SHP77 treated with DMSO at 0.1 percent for 48 hours (cell line): Measurements from ENCODE around the gene CCDC88B.
A peak's percentile ranks its signal among the peaks of the same experiment; 100 is the strongest.
"Not testable (repeated sequence)": the region's sequence is repeated elsewhere in the genome, so short reads cannot be mapped to it uniquely, and the experiment has no call there.

Source experiments
- DNase-seq: peaks from one replicate; lab custom pipeline; 2025; lab: John Stamatoyannopoulos, UW

Gene CCDC88B

GRCh38 chr11:64323373-64323772, 16.6 kb upstream of the CCDC88B start:
- no peak for DNase-seq

GRCh38 chr11:64323984-64324383, 16.0 kb upstream of the CCDC88B start:
- DNase-seq, result not testable (repeated sequence)

DNA sequence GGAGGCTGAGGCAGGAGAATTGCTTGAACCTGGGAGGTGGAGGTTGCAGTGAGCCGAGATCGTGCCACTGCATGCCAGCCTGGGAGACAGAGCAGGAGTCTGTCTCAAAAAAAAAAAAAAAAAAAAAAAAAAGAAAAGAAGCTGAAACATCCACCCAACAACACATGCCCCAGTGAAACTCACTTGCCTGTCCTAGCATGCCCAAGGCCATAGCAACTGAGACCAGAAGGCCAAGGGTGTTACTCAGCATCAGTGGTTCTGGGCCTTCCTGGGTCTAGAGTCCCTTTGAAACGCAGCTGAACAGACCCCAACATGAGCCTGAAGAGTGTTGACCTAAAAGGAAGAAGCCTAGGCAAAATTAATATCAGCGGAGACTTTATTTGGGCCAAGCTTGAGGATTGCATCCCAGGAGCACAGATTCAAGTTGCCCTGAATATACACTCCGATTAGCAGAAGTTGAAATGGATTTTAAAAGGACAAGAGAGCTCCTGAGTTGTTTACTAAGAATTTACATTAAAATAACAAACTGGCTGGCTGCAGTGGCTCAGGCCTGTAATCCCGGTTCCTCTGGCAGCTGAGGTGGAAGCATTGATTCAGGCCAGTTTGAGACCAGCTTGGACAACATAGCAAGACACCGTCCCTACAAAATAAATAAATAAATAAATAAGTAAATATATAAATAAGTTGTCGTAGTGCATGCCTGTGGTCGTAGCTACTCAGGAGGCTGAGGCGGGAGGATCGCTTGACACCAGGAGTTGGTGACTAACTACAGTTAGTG, 15.1 kb upstream of the CCDC88B start:
- no peak for DNase-seq

GRCh38 chr11:64327375-64327774, 12.6 kb upstream of the CCDC88B start:
- no peak for DNase-seq

DNA sequence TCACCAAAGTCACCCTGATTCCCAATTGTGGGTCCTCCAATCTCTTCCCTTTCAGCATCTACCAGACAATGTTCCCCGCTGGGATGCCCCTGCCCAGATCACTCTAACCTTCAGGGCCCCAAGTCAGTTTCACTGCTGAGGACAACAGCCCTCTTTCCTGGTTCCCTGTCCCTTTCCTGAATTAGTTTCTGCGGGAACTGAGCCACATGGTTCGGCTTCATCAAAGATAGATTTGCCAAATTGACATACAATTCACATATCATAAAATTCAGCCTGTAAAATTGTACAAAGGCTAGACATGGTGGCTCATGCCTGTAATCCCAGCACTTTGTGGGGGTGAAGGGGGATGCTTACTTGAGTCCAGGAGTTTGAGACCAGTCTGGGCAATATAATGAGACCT, 12.0 kb upstream of the CCDC88B start:
- no peak for DNase-seq

DNA sequence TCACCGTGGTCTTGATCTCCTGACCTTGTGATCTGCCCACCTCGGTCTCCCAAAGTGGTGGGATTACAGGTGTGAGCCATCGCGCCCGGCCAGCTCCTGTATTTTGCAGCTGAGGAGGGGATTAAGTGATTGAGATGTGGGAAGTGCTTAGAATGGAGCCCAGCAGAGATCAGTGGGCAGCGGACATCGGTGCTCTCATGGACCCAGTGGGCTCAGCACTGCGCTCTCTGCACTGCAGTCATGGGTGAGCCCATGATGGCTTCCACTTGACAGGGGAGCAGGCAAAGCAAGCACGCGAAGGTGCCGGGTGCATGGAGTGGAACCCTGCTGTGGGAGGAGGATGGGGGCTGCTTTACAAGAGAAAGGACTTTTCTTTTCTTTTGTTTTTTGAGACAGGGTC, 9.1 kb upstream of the CCDC88B start:
- no peak for DNase-seq

GRCh38 chr11:64331569-64332371, 8.2 kb upstream of the CCDC88B start:
- peak; percentile 48 for DNase-seq

GRCh38 chr11:64333556-64333955, 6.4 kb upstream of the CCDC88B start:
- no peak for DNase-seq

- peak; percentile 69 for DNase-seq
Measured at GRCh38 chr11:64334764-64335735, 5.0 kb upstream of the CCDC88B start.

DNA sequence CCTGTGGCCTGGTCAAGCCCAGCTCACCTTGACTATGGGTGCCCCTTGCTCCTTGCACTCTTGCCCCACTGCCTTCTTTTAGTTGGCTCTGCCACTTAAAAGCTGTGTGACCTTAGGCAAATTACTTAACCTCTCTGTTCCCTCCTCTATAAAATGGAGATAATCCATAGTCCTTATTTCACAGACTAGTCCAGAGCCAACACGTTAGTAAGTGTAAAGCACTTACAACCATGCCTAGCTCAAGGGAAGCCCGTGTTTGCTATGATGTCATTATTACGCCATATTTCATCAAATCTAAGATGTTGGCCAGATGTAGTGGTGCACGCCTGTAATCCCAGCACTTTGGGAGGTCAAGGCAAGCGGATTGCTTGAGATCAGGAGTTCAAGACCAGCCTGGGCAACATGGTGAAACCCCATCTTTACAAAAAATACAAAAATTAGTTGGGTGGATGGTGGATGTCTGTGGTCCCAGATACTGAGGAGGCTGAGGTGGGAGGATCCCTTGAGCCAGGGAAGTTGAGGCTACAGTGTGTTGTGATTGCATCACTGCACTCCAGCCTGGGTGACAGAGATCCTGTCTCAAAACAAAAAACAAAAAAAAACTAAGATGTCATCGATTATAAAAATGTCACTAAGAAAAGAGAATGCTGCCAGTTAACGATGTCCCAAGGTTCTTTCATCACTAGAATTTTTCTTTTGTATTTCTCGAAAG, 2.3 kb upstream of the CCDC88B start:
- DNase-seq, result no peak

DNA sequence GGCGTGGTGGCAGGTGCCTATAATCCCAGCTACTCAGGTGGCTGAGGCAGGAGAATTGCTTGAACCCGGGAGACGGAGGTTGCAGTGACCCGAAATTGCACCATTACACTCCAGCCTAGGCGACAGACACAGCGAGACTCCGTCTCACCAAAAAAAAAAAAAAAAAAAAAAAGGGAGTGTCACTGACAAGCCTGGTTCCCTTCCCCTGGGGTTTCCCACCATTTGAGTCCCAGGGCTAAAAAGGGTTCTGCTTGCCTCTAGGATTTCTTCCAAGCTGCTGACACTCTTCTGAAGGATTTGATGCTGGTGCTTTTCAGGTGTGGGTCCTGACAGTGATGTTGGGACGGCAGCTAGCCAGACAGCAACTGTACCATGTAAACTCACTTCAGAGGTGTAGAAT, 1.3 kb upstream of the CCDC88B start:
- DNase-seq, result no peak

DNA sequence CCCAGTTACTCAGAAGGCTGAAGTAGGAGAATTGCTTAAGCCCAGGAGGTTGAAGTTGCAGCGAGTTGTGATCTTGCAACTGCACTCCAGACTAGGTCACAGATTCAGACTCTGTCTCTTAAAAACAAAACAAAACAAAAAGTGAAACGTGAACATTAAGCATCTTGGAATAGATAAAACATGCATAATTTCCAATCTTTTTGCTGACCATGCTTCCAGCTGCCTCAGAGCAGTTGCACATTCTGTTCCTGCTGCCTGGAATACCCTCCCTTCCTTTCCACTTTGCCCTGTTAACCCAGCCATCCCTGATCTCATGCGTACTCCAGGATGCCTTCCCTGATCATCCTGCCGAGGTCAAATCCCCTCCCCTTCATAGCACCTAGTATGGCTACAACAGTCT, 718 bp upstream of the CCDC88B start:
- DNase-seq, result no peak

DNA sequence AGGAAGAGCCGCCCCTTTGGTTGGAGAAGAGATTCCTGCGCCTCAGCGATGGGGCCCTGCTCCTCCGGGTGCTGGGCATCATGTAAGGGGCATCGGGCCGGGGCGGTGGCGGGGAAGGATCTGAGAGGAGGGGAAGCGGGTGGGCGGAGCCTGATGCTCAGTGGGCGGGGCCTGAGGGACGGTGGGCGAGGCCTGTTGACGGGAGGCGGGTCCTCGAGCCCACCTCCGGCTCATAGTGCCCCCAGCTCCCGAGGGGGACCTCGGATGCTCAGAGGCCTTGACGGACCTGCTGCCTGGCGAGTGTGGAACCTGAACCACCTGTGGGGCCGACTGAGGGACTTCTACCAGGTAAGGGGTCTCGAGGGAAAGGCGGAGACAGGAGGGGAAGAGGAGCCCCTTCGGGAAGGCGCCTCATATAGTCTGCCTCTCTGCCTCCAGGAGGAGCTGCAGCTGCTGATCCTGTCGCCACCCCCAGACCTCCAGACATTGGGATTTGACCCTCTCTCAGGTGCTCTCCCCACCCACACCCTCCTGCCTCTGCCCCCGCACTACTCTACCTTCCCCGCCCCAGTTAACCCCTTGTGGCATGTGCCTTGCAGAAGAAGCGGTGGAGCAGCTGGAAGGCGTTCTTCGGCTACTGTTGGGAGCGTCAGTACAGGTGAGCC, 799 bp downstream of the CCDC88B start:
- no peak for DNase-seq

DNA sequence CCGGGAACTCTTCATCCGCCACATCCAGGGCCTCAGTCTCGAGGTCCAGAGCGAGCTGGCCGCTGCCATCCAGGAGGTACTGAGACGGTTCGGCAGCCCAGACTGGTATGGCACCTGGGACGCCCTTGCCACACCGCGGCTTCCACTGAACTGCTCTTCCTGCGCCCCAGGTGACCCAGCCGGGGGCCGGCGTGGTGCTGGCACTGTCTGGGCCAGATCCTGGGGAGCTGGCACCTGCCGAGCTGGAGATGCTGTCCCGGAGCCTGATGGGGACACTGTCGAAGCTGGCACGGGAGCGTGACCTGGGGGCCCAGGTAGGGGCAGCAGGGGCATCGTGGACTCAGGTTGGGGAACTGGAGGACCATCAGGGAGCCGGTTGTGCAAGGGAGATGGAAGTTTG, 1.4 kb downstream of the CCDC88B start:
- DNase-seq, result no peak

DNA sequence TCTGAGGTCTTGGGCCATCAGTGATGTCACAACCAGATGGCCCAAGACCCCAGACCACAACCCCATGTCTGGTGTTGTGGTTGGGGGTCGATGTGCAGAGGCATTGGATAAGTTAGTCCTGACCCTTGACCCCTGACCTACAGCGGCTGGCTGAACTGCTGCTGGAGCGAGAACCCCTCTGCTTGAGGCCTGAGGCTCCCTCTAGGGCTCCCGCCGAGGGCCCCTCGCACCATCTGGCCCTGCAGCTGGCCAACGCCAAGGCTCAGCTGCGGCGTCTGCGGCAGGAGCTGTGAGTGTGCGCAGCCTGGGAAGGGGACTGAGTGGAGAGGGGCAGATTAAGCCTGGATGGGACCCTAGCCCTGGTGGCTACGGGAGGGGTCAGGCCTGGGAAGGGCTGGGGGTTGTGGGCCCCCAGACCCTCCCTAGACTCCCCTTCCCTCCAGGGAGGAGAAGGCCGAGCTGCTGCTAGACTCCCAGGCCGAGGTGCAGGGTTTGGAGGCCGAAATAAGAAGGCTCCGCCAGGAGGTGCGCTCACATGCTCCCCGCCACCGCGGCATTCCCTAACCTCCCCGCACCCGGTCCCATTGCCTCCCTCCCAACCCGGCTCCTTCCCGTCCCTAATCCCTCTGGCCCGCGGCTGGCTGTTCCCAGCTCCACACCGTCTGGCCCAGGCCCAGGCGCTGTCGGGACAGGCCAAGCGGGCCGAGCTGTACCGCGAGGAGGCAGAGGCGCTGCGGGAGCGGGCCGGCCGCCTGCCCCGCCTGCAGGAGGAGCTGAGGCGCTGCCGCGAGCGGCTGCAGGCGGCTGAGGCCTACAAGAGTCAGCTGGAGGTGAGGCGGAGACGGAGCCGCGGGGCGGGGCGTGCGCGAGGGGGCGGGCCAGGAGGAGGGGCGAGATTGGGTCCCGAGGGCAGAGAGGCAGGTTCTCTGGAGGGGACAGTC, 2.1 kb downstream of the CCDC88B start:
- peak; percentile 41 for DNase-seq

DNA sequence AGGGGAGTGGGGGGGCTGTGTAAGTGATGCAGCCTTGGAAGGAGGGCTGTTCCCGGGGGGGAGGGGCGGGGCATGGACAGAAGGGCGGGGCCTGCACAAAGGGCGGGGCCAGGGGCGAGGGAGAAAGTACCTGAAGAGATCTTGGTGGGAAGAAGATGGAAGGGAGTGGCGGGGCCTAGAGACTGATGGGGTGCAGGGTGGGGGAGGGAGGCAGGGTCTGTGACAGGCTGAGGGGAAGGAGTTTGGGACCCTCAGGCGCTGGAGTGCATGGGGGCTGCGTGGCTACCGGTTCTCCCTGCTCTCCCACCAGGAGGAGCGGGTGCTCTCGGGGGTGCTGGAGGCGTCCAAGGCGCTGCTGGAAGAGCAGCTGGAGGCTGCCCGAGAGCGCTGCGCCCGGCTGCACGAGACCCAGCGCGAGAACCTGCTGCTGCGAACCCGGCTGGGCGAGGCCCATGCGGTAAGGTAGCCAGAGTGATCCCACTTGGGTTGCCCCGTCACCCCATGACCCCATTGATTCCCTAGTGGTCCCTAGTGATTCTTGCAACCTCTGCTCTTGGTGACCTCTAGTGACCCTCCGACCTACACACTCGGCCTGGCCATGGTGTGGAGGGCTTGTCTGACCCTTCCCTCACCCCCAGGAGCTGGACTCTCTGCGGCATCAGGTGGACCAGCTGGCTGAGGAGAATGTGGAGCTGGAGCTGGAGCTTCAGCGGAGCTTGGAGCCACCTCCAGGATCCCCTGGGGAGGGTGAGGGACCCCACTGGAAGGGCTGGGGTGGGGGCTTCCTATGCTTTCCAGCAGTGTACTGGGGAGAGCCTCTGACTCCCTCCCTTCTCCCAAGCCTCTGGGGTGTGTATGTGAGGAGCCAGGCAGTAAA, 3.1 kb downstream of the CCDC88B start:
- DNase-seq, result no peak

DNA sequence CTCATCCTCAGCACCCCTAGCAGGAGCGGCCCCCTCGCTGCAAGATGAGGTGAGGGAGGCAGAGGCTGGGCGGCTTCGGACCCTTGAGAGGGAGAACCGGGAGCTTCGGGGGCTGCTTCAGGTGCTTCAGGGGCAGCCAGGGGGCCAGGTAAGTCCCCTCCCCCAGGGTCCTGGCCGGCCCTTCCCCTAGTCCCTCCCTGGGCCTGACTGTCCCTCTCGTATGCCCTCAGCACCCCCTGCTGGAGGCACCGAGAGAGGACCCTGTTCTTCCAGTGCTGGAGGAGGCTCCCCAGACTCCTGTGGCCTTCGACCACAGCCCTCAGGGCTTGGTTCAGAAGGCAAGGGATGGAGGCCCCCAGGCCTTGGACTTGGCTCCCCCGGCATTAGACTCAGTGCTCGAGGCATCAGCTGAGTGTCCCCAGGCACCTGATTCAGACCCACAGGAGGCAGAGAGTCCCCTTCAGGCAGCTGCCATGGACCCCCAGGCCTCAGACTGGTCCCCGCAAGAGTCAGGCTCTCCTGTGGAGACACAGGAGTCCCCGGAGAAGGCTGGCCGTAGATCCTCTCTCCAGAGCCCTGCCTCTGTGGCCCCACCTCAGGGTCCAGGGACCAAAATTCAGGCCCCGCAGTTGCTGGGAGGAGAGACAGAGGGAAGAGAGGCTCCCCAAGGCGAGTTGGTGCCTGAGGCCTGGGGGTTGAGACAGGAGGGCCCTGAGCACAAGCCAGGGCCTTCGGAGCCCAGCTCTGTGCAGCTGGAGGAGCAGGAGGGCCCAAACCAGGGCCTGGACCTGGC, 4.0 kb downstream of the CCDC88B start:
- DNase-seq, result no peak

DNA sequence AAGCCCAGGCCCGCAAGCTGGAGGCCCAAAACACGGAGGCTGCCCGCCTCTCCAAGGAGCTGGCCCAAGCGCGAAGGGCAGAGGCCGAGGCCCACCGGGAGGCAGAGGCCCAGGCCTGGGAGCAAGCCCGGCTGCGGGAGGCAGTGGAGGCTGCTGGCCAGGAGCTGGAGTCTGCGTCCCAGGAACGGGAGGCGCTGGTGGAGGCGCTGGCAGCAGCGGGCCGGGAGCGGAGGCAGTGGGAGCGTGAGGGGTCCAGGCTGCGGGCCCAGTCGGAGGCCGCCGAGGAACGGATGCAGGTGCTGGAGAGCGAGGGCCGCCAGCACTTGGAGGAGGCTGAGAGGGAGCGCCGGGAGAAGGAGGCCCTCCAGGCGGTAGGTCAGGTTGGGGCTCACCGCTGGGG, 4.8 kb downstream of the CCDC88B start:
- DNase-seq, result no peak
